ENCODE data around the gene SMAD7.

- TF ChIP-seq CTCF (conservative IDR thresholded peaks at IDR 0.05; ENCODE audit: low read depth, low read length) (no peak), EZH2 (IDR thresholded peaks at IDR 0.05; ENCODE audit: borderline replicate concordance, low read depth, low read length, poor library complexity, severe bottlenecking) (no peak)
These were observed 53.8 kb downstream of the SMAD7 start for GRCh38 chr18:48896875-48897511.

Data from A673 (cell line).